OCI-LY1 (cell line): ENCODE results near the gene TMEM18.

Source experiments
- CTCF ChIP-seq: fragments of 200-600 bp; sonication (generic), shearing (Covaris generic); IDR thresholded peaks from 2 replicates; pipeline ENCODE4 v1.5.1; 2017; ENCODE audit warnings: mild to moderate bottlenecking, antibody characterized with exemption, low read length, moderate library complexity, mixed read lengths
- EZH2 ChIP-seq: fragments of 200-600 bp; sonication (generic), shearing (Covaris generic); IDR thresholded peaks from 2 replicates; pipeline ENCODE4 v1.8.0; 2017; ENCODE audit warnings: borderline replicate concordance, mixed run types, mild to moderate bottlenecking, antibody characterized with exemption, low read length, moderate library complexity, mixed read lengths

- no peak for TF ChIP-seq EZH2
- no peak for TF ChIP-seq CTCF
Observed at GRCh38 chr2:675051-675450, 2.2 kb downstream of the TMEM18 start.
